Liver (tissue), 9 donors: ENCODE measurements around the gene UPF1. TPM values are rescaled to one million over a fixed set of nuclear protein-coding genes. Genes with fewer than 3 reads are reported as not detected.

Experiments used
- DNase-seq: peaks from one replicate; pipeline ENCODE4 v3.0.0-alpha.2; 2017; ENCODE audit warnings: low spot score
- H3K27ac ChIP-seq, 2 donors: one replicate each; pipeline ENCODE4 v1.7.0; 2013; ENCODE audit warnings: inconsistent platforms in 2 of 2, low read length in 2 of 2, control low read depth in 1 of 2, low read depth in 1 of 2, mild to moderate bottlenecking in 1 of 2
- H3K27me3 ChIP-seq, 4 donors: one replicate each; pipeline versions ENCODE4 v1.6.1 to v1.7.0; 2013; ENCODE audit warnings: low read length in 3 of 4, inconsistent platforms in 1 of 4, mild to moderate bottlenecking in 1 of 4, moderate library complexity in 1 of 4; ENCODE audit not compliant: control insufficient read depth in 4 of 4, insufficient read depth in 4 of 4
- H3K36me3 ChIP-seq, 4 donors: one replicate each; pipeline versions ENCODE4 v1.6.1 to v1.7.0; 2013; ENCODE audit warnings: low read length in 3 of 4, mild to moderate bottlenecking in 3 of 4, low read depth in 1 of 4, moderate library complexity in 1 of 4; ENCODE audit not compliant: control insufficient read depth in 4 of 4, insufficient read depth in 3 of 4
- H3K4me1 ChIP-seq, 4 donors: one replicate each; pipeline versions ENCODE4 v1.6.1 to v1.7.0; 2013; ENCODE audit warnings: low read length in 3 of 4, mild to moderate bottlenecking in 3 of 4, moderate library complexity in 1 of 4; ENCODE audit not compliant: control insufficient read depth in 4 of 4, insufficient read depth in 4 of 4
- H3K4me3 ChIP-seq, 3 donors: one replicate each; pipeline versions ENCODE4 v1.6.1 to v1.7.0; 2013; ENCODE audit warnings: low read length in 3 of 3, control low read depth in 1 of 3, low read depth in 1 of 3, mild to moderate bottlenecking in 1 of 3
- H3K9ac ChIP-seq, 2 donors: one replicate each; pipeline ENCODE4 v1.7.0; 2013; ENCODE audit warnings: low read length in 2 of 2, mild to moderate bottlenecking in 2 of 2, moderate library complexity in 2 of 2, control low read depth in 1 of 2, low read depth in 1 of 2
- H3K9me3 ChIP-seq, 4 donors: one replicate each; pipeline versions ENCODE4 v1.6.1 to v1.7.0; 2013; ENCODE audit warnings: low read length in 3 of 4; ENCODE audit not compliant: control insufficient read depth in 4 of 4
- ATF3 ChIP-seq: IDR thresholded peaks from 2 replicates; pipeline ENCODE4 v1.6.1; 2016; ENCODE audit warnings: antibody characterized with exemption
- EGR1 ChIP-seq, 2 donors: IDR thresholded peaks; 2 replicates each; pipeline ENCODE4 v1.6.1; 2016 to 2018; ENCODE audit warnings: antibody characterized with exemption in 2 of 2, low read depth in 2 of 2
- FOXA1 ChIP-seq: IDR thresholded peaks from 2 replicates; pipeline ENCODE4 v1.6.1; 2016; ENCODE audit warnings: antibody characterized with exemption
- FOXA2 ChIP-seq: IDR thresholded peaks from 2 replicates; pipeline ENCODE4 v1.6.1; 2016; ENCODE audit warnings: antibody characterized with exemption
- GABPA ChIP-seq, 2 donors: IDR thresholded peaks in 1 of 2; conservative IDR thresholded peaks in 1 of 2; 2 replicates each; pipeline ENCODE4 v1.6.1; 2016; ENCODE audit warnings: antibody characterized with exemption in 2 of 2, mild to moderate bottlenecking in 1 of 2, moderate library complexity in 1 of 2
- HNF4A ChIP-seq, 2 donors: conservative IDR thresholded peaks; 2 replicates each; pipeline ENCODE4 v1.6.1; 2016; ENCODE audit warnings: antibody characterized with exemption in 2 of 2, mild to moderate bottlenecking in 2 of 2
- HNF4G ChIP-seq: IDR thresholded peaks from 2 replicates; pipeline ENCODE4 v1.6.1; 2016; ENCODE audit warnings: antibody characterized with exemption
- RAD21 ChIP-seq, 2 donors: IDR thresholded peaks; 2 replicates each; pipeline ENCODE4 v1.6.1; 2016; ENCODE audit warnings: antibody characterized with exemption in 2 of 2, mild to moderate bottlenecking in 2 of 2
- RXRA ChIP-seq, 2 donors: IDR thresholded peaks; 2 replicates each; pipeline ENCODE4 v1.6.1; 2017 to 2018; ENCODE audit warnings: antibody characterized with exemption in 2 of 2, mild to moderate bottlenecking in 1 of 2
- SP1 ChIP-seq: IDR thresholded peaks from 2 replicates; pipeline ENCODE4 v1.6.1; 2018; ENCODE audit warnings: antibody characterized with exemption, mild to moderate bottlenecking
- TAF1 ChIP-seq: conservative IDR thresholded peaks from 2 replicates; pipeline ENCODE4 v1.6.1; 2016; ENCODE audit warnings: antibody characterized with exemption, mild to moderate bottlenecking
- YY1 ChIP-seq: IDR thresholded peaks from 2 replicates; pipeline ENCODE4 v1.6.1; 2016; ENCODE audit warnings: antibody characterized with exemption, mild to moderate bottlenecking
- ZBTB33 ChIP-seq: IDR thresholded peaks from 2 replicates; pipeline ENCODE4 v1.6.1; 2016; ENCODE audit warnings: antibody characterized with exemption
- WGBS: extraction: QIAGEN DNeasy Blood & Tissue Kit; methylation state at CpG from one replicate; pipeline ENCODE4 v1.1.7; 2013; 5-methylcytosine and 5-hydroxymethylcytosine counted together
- polyA plus RNA-seq, 2 donors: library from polyadenylated mRNA; stranded (reverse) in 1 of 2; unstranded in 1 of 2; fragments of 200-250 nt in 1 of 2; fragments of >200 nt in 1 of 2; fragmentation: Nextera tagmentation in 1 of 2; extraction: Ambion mirVana in 1 of 2; gene quantifications; one replicate each; pipeline versions ENCODE4 v1.2.1 to v1.2.3, GENCODE V29; 2013 to 2015
- total RNA-seq, 2 donors: library from RNA; depleted of rRNA; stranded (reverse); fragments of >200 nt; gene quantifications; one replicate each; pipeline ENCODE4 v1.2.3, GENCODE V29; 2014
- donor health status: healthy.
- donor health status: healthy.
- donor health status: healthy.
- donor health status: healthy.
- donor health status: healthy.

UPF1 gene
- total and polyA plus RNA-seq, 4 donors, result 5.7 to 51.0 (median 35.2) TPM

- H3K9me3 ChIP-seq, result no peaks in the 10 kb centered on the region
- no peak within 1 kb of the TSS for H3K27ac ChIP-seq
- H3K4me3 ChIP-seq, result peak within 1 kb of the TSS in 1 of 3 donors; percentile 6
- no peak for DNase-seq
- no peak within 1 kb of the TSS for H3K9ac ChIP-seq
- TF ChIP-seq ATF3, result no peak
- TF ChIP-seq ZBTB33, result no peak
- peaks cover 0 to 21% (median 4%) of the 10 kb centered on the region in 4 donors for H3K4me1 ChIP-seq
- peaks cover 0 to 16% (median 6%) of the 10 kb centered on the region in 4 donors for H3K27me3 ChIP-seq
- WGBS, result 5% methylated on average over 61 of the region's 61 CpGs
- no peaks in the 10 kb centered on the region for H3K36me3 ChIP-seq
Measured at GRCh38 chr19:18790566-18791314, 41.0 kb upstream of the UPF1 start, which contains the start of gene COMP. COMP (minus strand) TSS chr19:18791305; CDS start chr19:18791269, 36 bp downstream.

DNA sequence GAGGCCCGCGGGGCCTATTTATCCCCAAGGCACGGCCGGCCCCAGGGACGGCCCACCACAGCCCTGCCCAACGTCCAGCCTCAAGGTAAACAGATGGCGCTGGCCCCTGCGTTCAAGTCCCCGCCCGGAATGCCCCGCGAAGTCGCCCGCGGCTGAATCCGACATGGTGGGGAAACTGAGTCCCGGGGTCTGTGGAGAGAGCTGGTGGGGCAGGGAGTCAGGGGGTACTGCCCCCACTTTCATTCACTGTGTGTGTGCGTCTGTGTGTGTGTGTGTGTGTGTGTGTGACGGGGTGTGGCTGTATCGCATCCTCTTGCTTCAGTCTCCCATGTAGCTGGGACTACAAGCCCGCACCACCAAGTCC lies 40.5 kb upstream of the UPF1 start:
- Histone ChIP-seq H3K9ac (no peak overlapping the region), H3K4me3 (no peak overlapping the region), H3K27ac (no peak overlapping the region), H3K27me3 (peaks cover 0 to 16% (median 7%) of the 10 kb centered on the region in 4 donors), H3K36me3 (no peaks in the 10 kb centered on the region), H3K4me1 (peaks cover 0 to 21% (median 4%) of the 10 kb centered on the region in 4 donors), H3K9me3 (no peaks in the 10 kb centered on the region)
- 22% methylated on average over 21 of the region's 21 CpGs for WGBS
- no peak for TF ChIP-seq ZBTB33
- DNase-seq, result no peak

- no peak for DNase-seq
- H3K27me3 ChIP-seq, result peaks cover 0 to 13% (median 6%) of the 10 kb centered on the region in 4 donors
- no peak for TF ChIP-seq FOXA2
- no peak for TF ChIP-seq FOXA1
- TF ChIP-seq RAD21 (IDR thresholded peaks at IDR 0.05), result no peak
- no peak for TF ChIP-seq RXRA (IDR thresholded peaks at IDR 0.05)
- no peak for TF ChIP-seq SP1
- no peak for TF ChIP-seq ZBTB33
- TF ChIP-seq EGR1 (IDR thresholded peaks at IDR 0.05; ENCODE audit: low read depth in 2 of 2), result no peak
- no peak for TF ChIP-seq YY1
- no peak for TF ChIP-seq GABPA (IDR thresholded peaks at IDR 0.05 in 1 of 2, conservative IDR thresholded peaks at IDR 0.05 in 1 of 2)
- no peak for TF ChIP-seq HNF4A (conservative IDR thresholded peaks at IDR 0.05)
- TF ChIP-seq HNF4G, result no peak
- TF ChIP-seq TAF1, result no peak
- H3K36me3 ChIP-seq, result no peaks in the 10 kb centered on the region
- H3K4me1 ChIP-seq, result peaks cover 0 to 18% (median 4%) of the 10 kb centered on the region in 4 donors
- H3K9ac ChIP-seq, result no peak overlapping the region
- no peaks in the 10 kb centered on the region for H3K9me3 ChIP-seq
- 86% methylated on average over 3 of the region's 3 CpGs for WGBS
- no peak overlapping the region for H3K27ac ChIP-seq
- no peak overlapping the region for H3K4me3 ChIP-seq
Measured at GRCh38 chr19:18792661-18793060, 39.1 kb upstream of the UPF1 start.
